GM18951 (cell line): ENCODE measurements around the gene PCDHA7.

Source experiments
- POLR2A ChIP-seq: IDR thresholded peaks from 4 replicates; pipeline ENCODE4 v1.6.1; 2011; ENCODE audit warnings: mild to moderate bottlenecking; ENCODE audit not compliant: insufficient read length, insufficient read depth; ENCODE audit errors: extremely low read depth
- in situ Hi-C: fragments of 300-500 bp; cut with MboI; formaldehyde crosslinking; loops from one replicate; pipeline ENCODE4 v1.12.0; 2022; ENCODE audit warnings: low sequenced_read_pairs, mixed read lengths, inconsistent platforms; ENCODE audit not compliant: unreplicated experiment

PCDHA7 gene

GRCh38 chr5:140883927-140884697 lies 50.0 kb downstream of the PCDHA7 start:
- no peak for TF ChIP-seq POLR2A
- in situ Hi-C loops = no loop called here
